Measurements from ENCODE around the gene TM9SF3.
"Not testable (repeated sequence)": the region's sequence is repeated elsewhere in the genome, so short reads cannot be mapped to it uniquely, and the experiment has no call there.

Gene TM9SF3

GRCh38 chr10:96568402-96568801, 18.4 kb downstream of the TM9SF3 start:
- no peak for DNase-seq (ENCODE audit: low read depth)

- DNase-seq (ENCODE audit: low read depth), result peak; percentile 25
These were observed 21.0 kb downstream of the TM9SF3 start for GRCh38 chr10:96565774-96566173.

- peak; percentile 3 for DNase-seq (ENCODE audit: low read depth)
These were observed 25.6 kb downstream of the TM9SF3 start for GRCh38 chr10:96560966-96561887.

- DNase-seq (ENCODE audit: low read depth), result no peak
These were observed 26.3 kb downstream of the TM9SF3 start for GRCh38 chr10:96560489-96560888.

- peak; percentile 2 for DNase-seq (ENCODE audit: low read depth)
These were observed 30.8 kb downstream of the TM9SF3 start for GRCh38 chr10:96556003-96556402.

GRCh38 chr10:96555330-96555729, 31.5 kb downstream of the TM9SF3 start:
- no peak for DNase-seq (ENCODE audit: low read depth)

- no peak for DNase-seq (ENCODE audit: low read depth)
These were observed 38.2 kb downstream of the TM9SF3 start for GRCh38 chr10:96548589-96548988.

GRCh38 chr10:96545558-96545957, 41.3 kb downstream of the TM9SF3 start:
- not testable (repeated sequence) for DNase-seq (ENCODE audit: low read depth)

GRCh38 chr10:96541921-96542320, 44.9 kb downstream of the TM9SF3 start:
- no peak for DNase-seq (ENCODE audit: low read depth)

- no peak for DNase-seq (ENCODE audit: low read depth)
These were observed 46.6 kb downstream of the TM9SF3 start for GRCh38 chr10:96540240-96540639.

GRCh38 chr10:96538683-96539082, 48.1 kb downstream of the TM9SF3 start:
- DNase-seq (ENCODE audit: low read depth), result no peak

- no peak for DNase-seq (ENCODE audit: low read depth)
These were observed 50.7 kb downstream of the TM9SF3 start for GRCh38 chr10:96536129-96536528.

GRCh38 chr10:96532523-96532922, 54.3 kb downstream of the TM9SF3 start:
- DNase-seq (ENCODE audit: low read depth), result no peak

GRCh38 chr10:96529634-96530279, 57.1 kb downstream of the TM9SF3 start:
- DNase-seq (ENCODE audit: low read depth), result no peak

GRCh38 chr10:96524741-96525140, 62.1 kb downstream of the TM9SF3 start:
- DNase-seq (ENCODE audit: low read depth), result no peak

- no peak for DNase-seq (ENCODE audit: low read depth)
These were observed 69.5 kb downstream of the TM9SF3 start for GRCh38 chr10:96517284-96517683.

- no peak for DNase-seq (ENCODE audit: low read depth)
These were observed 70.5 kb downstream of the TM9SF3 start for GRCh38 chr10:96516337-96516736.

GRCh38 chr10:96513698-96514561, 72.9 kb downstream of the TM9SF3 start, which contains the start of gene TLL2:
TLL2 (minus strand) TSS chr10:96513926; CDS start chr10:96513685, 241 bp downstream.
- peak; percentile 75 for DNase-seq (ENCODE audit: low read depth)

GRCh38 chr10:96513305-96513697, 73.5 kb downstream of the TM9SF3 start:
- no peak for DNase-seq (ENCODE audit: low read depth)

- DNase-seq (ENCODE audit: low read depth), result no peak
These were observed 74.1 kb downstream of the TM9SF3 start for GRCh38 chr10:96512524-96513304.
